SK-N-SH (cell line): ENCODE measurements around the gene OAS2. TPM values are rescaled to one million over a fixed set of nuclear protein-coding genes. Genes with fewer than 3 reads are reported as not detected.

Experiments
- CTCF ChIA-PET: fragments of 300-600, 350-600 bp; formaldehyde crosslinking; extraction: SDS; loops from one replicate; lab custom pipeline; 2021; lab: Yijun Ruan, JAX
- POLR2A ChIA-PET: fragments of 350-600 bp; sonication (Branson Sonifier 250); formaldehyde crosslinking; extraction: SDS; loops from one replicate; lab custom pipeline; 2020; ENCODE audit warnings: antibody characterized with exemption, inconsistent platforms; lab: Yijun Ruan, JAX
- DNase-seq: peaks from one replicate; pipeline ENCODE4 v3.0.0; 2012
- H2AFZ ChIP-seq: fragments of 200-600 bp; sonication (generic); 2 replicates; pipeline ENCODE4 v1.8.1; 2016; ENCODE audit warnings: antibody characterized with exemption, mild to moderate bottlenecking, low read depth
- H3F3A ChIP-seq: fragments of 200-600 bp; sonication (generic); replicated peaks from 2 replicates; pipeline ENCODE3; 2016; ENCODE audit warnings: antibody characterized with exemption, mild to moderate bottlenecking; ENCODE audit not compliant: insufficient read depth
- H3K27ac ChIP-seq, 2 experiments: fragments of 200-500 bp in 1 of 2; fragments of 200-600 bp in 1 of 2; sonication (Bioruptor generic) in 1 of 2; sonication (generic), shearing (Covaris generic) in 1 of 2; 2 replicates each; pipeline versions ENCODE4 v1.5.1 to v1.6.1; 2014 to 2016; ENCODE audit warnings: low read depth in 2 of 2, inconsistent platforms in 1 of 2, low read length in 1 of 2, mild to moderate bottlenecking in 1 of 2, mixed read lengths in 1 of 2
- H3K27me3 ChIP-seq: fragments of 200-600 bp; sonication (generic), shearing (Covaris generic); 2 replicates; pipeline ENCODE4 v1.6.1; 2016; ENCODE audit warnings: mixed run types; ENCODE audit not compliant: insufficient read depth
- H3K36me3 ChIP-seq, 2 experiments: fragments of 200-500 bp in 1 of 2; fragments of 200-600 bp in 1 of 2; sonication (Bioruptor generic) in 1 of 2; sonication (generic) in 1 of 2; replicated peaks in 1 of 2; 2 replicates each; pipeline versions ENCODE3 to v1.5.1; 2014 to 2016; ENCODE audit warnings: low read length in 1 of 2, mild to moderate bottlenecking in 1 of 2; ENCODE audit not compliant: insufficient read depth in 2 of 2, control insufficient read depth in 1 of 2
- H3K4me1 ChIP-seq, 2 experiments: fragments of 200-500 bp in 1 of 2; fragments of 200-600 bp in 1 of 2; sonication (Bioruptor generic) in 1 of 2; sonication (generic), shearing (Covaris generic) in 1 of 2; 2 replicates each; pipeline versions ENCODE4 v1.5.1 to v1.6.1; 2014 to 2016; ENCODE audit warnings: low read depth in 1 of 2, low read length in 1 of 2, mixed run types in 1 of 2; ENCODE audit not compliant: insufficient read depth in 2 of 2, control insufficient read depth in 1 of 2
- H3K4me2 ChIP-seq: fragments of 200-600 bp; sonication (generic), shearing (Covaris generic); 2 replicates; pipeline ENCODE4 v1.6.1; 2017; ENCODE audit warnings: mixed run types
- H3K4me3 ChIP-seq, 2 experiments: fragments of 200-500 bp in 1 of 2; fragments of 200-600 bp in 1 of 2; sonication (Bioruptor generic) in 1 of 2; sonication (generic), shearing (Covaris generic) in 1 of 2; 2 replicates each; pipeline versions ENCODE4 v1.5.1 to v1.8.1; 2014 to 2016; ENCODE audit warnings: low read depth in 2 of 2, inconsistent platforms in 1 of 2, low read length in 1 of 2, mild to moderate bottlenecking in 1 of 2, mixed read lengths in 1 of 2, moderate library complexity in 1 of 2
- H3K79me2 ChIP-seq: fragments of 200-600 bp; sonication (generic); 2 replicates; pipeline ENCODE4 v1.8.1; 2017; ENCODE audit warnings: mild to moderate bottlenecking; ENCODE audit not compliant: insufficient read depth
- H3K9ac ChIP-seq: fragments of 200-600 bp; sonication (generic); 2 replicates; pipeline ENCODE4 v1.6.1; 2017; ENCODE audit warnings: mixed run types
- H3K9me2 ChIP-seq: fragments of 200-600 bp; sonication (generic); 2 replicates; pipeline ENCODE4 v1.6.1; 2017; ENCODE audit warnings: mixed run types
- H3K9me3 ChIP-seq: fragments of 200-600 bp; sonication (generic); 2 replicates; pipeline ENCODE4 v1.6.1; 2017; ENCODE audit warnings: mixed run types, mild to moderate bottlenecking, moderate library complexity
- H4K20me1 ChIP-seq: fragments of 200-600 bp; sonication (generic); 2 replicates; pipeline ENCODE4 v1.6.1; 2017; ENCODE audit warnings: mild to moderate bottlenecking, mixed run types; ENCODE audit not compliant: insufficient read depth
- EP300 ChIP-seq, 2 experiments: IDR thresholded peaks; 2 replicates each; pipeline versions ENCODE4 v1.4.0 to v1.6.1; 2012; ENCODE audit warnings: borderline replicate concordance in 1 of 2, low read depth in 1 of 2, low read length in 1 of 2
- EZH2phosphoT487 ChIP-seq: fragments of 200-600 bp; sonication (generic); IDR thresholded peaks from 2 replicates; pipeline ENCODE4 v1.6.1; 2017; ENCODE audit warnings: low read depth, mixed run types, mild to moderate bottlenecking, antibody characterized with exemption, moderate library complexity, borderline replicate concordance
- FOXJ3 ChIP-seq: sonication (generic); formaldehyde crosslinking; IDR thresholded peaks from 2 replicates; pipeline ENCODE4 v1.5.1; 2020; ENCODE audit warnings: mild to moderate bottlenecking, missing genetic modification reagents
- FOXM1 ChIP-seq: IDR thresholded peaks from 2 replicates; pipeline ENCODE4 v1.4.0; 2012; ENCODE audit warnings: low read depth, mild to moderate bottlenecking
- GATA2 ChIP-seq: sonication (generic); formaldehyde crosslinking; IDR thresholded peaks from 2 replicates; pipeline ENCODE4 v1.5.0; 2020; ENCODE audit warnings: mild to moderate bottlenecking, missing genetic modification reagents
- MEF2A ChIP-seq: IDR thresholded peaks from 2 replicates; pipeline ENCODE4 v1.4.0; 2012; ENCODE audit warnings: low read depth, borderline replicate concordance
- MXI1 ChIP-seq: IDR thresholded peaks from 2 replicates; pipeline ENCODE4 v1.6.1; 2012; ENCODE audit warnings: mild to moderate bottlenecking, low read depth, low read length, improper control_type of control experiment
- TAF1 ChIP-seq: IDR thresholded peaks from 2 replicates; pipeline ENCODE4 v1.6.1; 2012; ENCODE audit warnings: low read depth, mild to moderate bottlenecking, low read length, moderate library complexity, borderline replicate concordance
- WGBS: methylation state at CpG from one replicate; pipeline ENCODE4 v1.1.6; 2017; ENCODE audit warnings: low lambda C conversion rate; 5-methylcytosine and 5-hydroxymethylcytosine counted together
- polyA plus RNA-seq, 3 experiments: library from polyadenylated mRNA; depleted of rRNA; stranded (reverse); fragments of >200 nt; gene quantifications; 2 replicates each; pipeline ENCODE4 v1.2.3, GENCODE V29; 2012
- TF ChIP-seq, protein P1 (sequence below): IDR thresholded peaks from 2 replicates; pipeline ENCODE4 v1.6.1; 2012; ENCODE audit warnings: mild to moderate bottlenecking, low read depth, low read length, moderate library complexity
- TF ChIP-seq, protein P2 (sequence below): fragments of 150-350 bp; IDR thresholded peaks from 2 replicates; pipeline ENCODE4 v1.6.1; 2016; ENCODE audit warnings: mild to moderate bottlenecking, low read depth, low read length
- TF ChIP-seq, protein P3 (sequence below): IDR thresholded peaks from 2 replicates; pipeline ENCODE4 v1.4.0; 2012; ENCODE audit warnings: low read depth

The OAS2 gene
- polyA plus RNA-seq, 1 of the 3 experiments (the other 2 are of a cell fraction): not detected

DNA sequence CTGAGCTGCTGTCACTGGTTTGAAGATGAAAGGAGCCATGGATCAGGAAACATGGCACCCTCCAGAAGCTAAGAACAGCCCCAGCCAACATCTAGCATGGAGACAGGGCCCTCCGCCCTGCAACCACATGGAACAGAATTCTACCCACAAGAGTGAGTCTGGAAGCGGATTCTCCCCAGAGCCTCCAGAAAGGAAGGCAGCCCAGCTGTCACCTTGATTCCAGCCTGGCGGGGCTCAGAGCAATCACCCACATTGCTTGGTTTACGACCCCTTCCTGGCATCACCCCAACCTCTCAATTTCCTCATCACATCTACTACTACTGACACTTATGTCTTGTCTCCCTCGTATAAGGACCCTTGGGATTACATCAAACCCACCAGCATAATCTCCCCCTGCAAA, 38.5 kb downstream of the OAS2 start (continued):
- TF ChIP-seq, protein P1, sequence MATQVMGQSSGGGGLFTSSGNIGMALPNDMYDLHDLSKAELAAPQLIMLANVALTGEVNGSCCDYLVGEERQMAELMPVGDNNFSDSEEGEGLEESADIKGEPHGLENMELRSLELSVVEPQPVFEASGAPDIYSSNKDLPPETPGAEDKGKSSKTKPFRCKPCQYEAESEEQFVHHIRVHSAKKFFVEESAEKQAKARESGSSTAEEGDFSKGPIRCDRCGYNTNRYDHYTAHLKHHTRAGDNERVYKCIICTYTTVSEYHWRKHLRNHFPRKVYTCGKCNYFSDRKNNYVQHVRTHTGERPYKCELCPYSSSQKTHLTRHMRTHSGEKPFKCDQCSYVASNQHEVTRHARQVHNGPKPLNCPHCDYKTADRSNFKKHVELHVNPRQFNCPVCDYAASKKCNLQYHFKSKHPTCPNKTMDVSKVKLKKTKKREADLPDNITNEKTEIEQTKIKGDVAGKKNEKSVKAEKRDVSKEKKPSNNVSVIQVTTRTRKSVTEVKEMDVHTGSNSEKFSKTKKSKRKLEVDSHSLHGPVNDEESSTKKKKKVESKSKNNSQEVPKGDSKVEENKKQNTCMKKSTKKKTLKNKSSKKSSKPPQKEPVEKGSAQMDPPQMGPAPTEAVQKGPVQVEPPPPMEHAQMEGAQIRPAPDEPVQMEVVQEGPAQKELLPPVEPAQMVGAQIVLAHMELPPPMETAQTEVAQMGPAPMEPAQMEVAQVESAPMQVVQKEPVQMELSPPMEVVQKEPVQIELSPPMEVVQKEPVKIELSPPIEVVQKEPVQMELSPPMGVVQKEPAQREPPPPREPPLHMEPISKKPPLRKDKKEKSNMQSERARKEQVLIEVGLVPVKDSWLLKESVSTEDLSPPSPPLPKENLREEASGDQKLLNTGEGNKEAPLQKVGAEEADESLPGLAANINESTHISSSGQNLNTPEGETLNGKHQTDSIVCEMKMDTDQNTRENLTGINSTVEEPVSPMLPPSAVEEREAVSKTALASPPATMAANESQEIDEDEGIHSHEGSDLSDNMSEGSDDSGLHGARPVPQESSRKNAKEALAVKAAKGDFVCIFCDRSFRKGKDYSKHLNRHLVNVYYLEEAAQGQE: no peak
- TF ChIP-seq, protein P2, sequence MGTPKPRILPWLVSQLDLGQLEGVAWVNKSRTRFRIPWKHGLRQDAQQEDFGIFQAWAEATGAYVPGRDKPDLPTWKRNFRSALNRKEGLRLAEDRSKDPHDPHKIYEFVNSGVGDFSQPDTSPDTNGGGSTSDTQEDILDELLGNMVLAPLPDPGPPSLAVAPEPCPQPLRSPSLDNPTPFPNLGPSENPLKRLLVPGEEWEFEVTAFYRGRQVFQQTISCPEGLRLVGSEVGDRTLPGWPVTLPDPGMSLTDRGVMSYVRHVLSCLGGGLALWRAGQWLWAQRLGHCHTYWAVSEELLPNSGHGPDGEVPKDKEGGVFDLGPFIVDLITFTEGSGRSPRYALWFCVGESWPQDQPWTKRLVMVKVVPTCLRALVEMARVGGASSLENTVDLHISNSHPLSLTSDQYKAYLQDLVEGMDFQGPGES: no peak
- TF ChIP-seq TAF1 (no peak), MXI1 (no peak), EP300 (IDR thresholded peaks at IDR 0.05; ENCODE audit: borderline replicate concordance in 1 of 2, low read depth in 1 of 2, low read length in 1 of 2) (no peak), GATA2 (CRISPR knock-in tag) (no peak), FOXJ3 (CRISPR knock-in tag) (no peak), EZH2phosphoT487 (no peak), MEF2A (no peak)
- TF ChIP-seq, protein P3, sequence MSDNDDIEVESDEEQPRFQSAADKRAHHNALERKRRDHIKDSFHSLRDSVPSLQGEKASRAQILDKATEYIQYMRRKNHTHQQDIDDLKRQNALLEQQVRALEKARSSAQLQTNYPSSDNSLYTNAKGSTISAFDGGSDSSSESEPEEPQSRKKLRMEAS: no peak

DNA sequence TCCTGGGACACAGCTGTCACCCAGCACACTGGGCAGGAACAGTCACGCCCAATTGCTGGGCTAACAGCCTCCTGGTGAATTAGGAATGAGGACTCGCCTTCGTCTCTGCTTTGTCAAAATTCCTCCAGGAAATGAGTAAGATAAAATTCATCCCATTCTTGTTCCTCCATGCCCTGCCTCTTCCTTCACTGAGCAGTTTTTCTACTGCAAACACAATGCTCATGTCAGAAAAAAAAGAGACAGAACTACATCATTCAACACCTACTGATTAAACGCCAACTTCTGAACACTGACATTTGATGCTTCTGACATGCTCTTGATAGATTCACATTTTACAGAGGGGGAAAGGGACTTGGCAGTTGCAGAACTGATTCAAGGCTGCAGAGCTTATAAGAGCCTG, 40.7 kb downstream of the OAS2 start:
- H3K4me3 ChIP-seq: no peak overlapping the region
- no peaks in the 10 kb centered on the region for H3K27me3 ChIP-seq
- no peaks in the 10 kb centered on the region for H3K9me2 ChIP-seq
- no peaks in the 10 kb centered on the region; a peak in 1 of 4 replicates for H3K4me1 ChIP-seq
- ChIA-PET CTCF (interaction anchor here (1.3 kb wide), 1 partner anchor 11 kb away, joined by 6 read pairs; no protein-coding TSS in a partner anchor), POLR2A (no interaction called here)
- no peak overlapping the region for H3K27ac ChIP-seq
- H4K20me1 ChIP-seq: no peaks in the 10 kb centered on the region
- H3K79me2 ChIP-seq: no peaks in the 10 kb centered on the region
- H2AFZ ChIP-seq: no peak overlapping the region
- no peak overlapping the region for H3K4me2 ChIP-seq
- no peak for DNase-seq
- no peak overlapping the region for H3K9ac ChIP-seq
- no peaks in the 10 kb centered on the region for H3K36me3 ChIP-seq
- WGBS: 37% methylated on average over 4 of the region's 4 CpGs
- no peaks in the 10 kb centered on the region for H3K9me3 ChIP-seq
- TF ChIP-seq FOXM1: no peak
- TF ChIP-seq, protein P1: no peak
- no peaks in the 10 kb centered on the region for H3F3A ChIP-seq
